Epithelial cell of proximal tubule (primary cell): ENCODE data around the gene CCT5. TPM values are rescaled to one million over a fixed set of nuclear protein-coding genes. Genes with fewer than 3 reads are reported as not detected.
"Not testable (repeated sequence)": the region's sequence is repeated elsewhere in the genome, so short reads cannot be mapped to it uniquely, and the experiment has no call there.

Experiments
- DNase-seq: peaks from one replicate; pipeline ENCODE4 v3.0.0-alpha.2; 2011; ENCODE audit warnings: low read depth
- H3K4me3 ChIP-seq: 2 replicates; pipeline ENCODE4 v1.5.1; 2011; ENCODE audit warnings: low read depth, mild to moderate bottlenecking, low read length
- CTCF ChIP-seq: conservative IDR thresholded peaks from 2 replicates; pipeline ENCODE4 v1.5.1; 2012; ENCODE audit warnings: low read depth, mild to moderate bottlenecking, low read length
- total RNA-seq: library from RNA; depleted of rRNA; stranded (reverse); fragments of >200 nt; gene quantifications from 2 replicates; pipeline ENCODE4 v1.2.3, GENCODE V29; 2015

CCT5 gene
- total RNA-seq, 1 donor from 2014 or later = 610 TPM

GRCh38 chr5:10307206-10308148 is 57.4 kb downstream of the CCT5 start, which contains the start of gene CMBL:
Gene CMBL, minus strand, starts transcription at chr5:10307902. Its CDS starts 17,140 bp downstream, at chr5:10290762.
- DNase-seq = no peak
- peak within 1 kb of the TSS; percentile 78 for H3K4me3 ChIP-seq

GRCh38 chr5:10308844-10309243 is 58.8 kb downstream of the CCT5 start:
- no peak for DNase-seq
- no peak for TF ChIP-seq CTCF
- H3K4me3 ChIP-seq = no peak overlapping the region

More at GRCh38 chr5:10307206-10308148, 57.4 kb downstream of the CCT5 start, which contains the start of gene CMBL:
- TF ChIP-seq CTCF = no peak

- TF ChIP-seq CTCF = no peak
- DNase-seq = no peak
- H3K4me3 ChIP-seq = no peak overlapping the region
Measured at GRCh38 chr5:10310066-10310779, 60.1 kb downstream of the CCT5 start.

- not testable (repeated sequence) for DNase-seq, H3K4me3 ChIP-seq
Measured at GRCh38 chr5:10310835-10311570, 60.9 kb downstream of the CCT5 start.

GRCh38 chr5:10311595-10312425 is 61.7 kb downstream of the CCT5 start:
- no peak for DNase-seq
- TF ChIP-seq CTCF = no peak
- no peak overlapping the region for H3K4me3 ChIP-seq

- H3K4me3 ChIP-seq = no peak overlapping the region
- DNase-seq = no peak
- no peak for TF ChIP-seq CTCF
Measured at GRCh38 chr5:10315201-10315600, 65.1 kb downstream of the CCT5 start.

Other genes with a start within 250 kb of the CCT5 start
- 20.9 and 22.9 TPM in 2 replicates for gene ATPSCKMT, start 392 bp upstream of the CCT5 start, total RNA-seq
- 2.2 and 3.0 TPM in 2 replicates for gene CMBL, start 57.6 kb downstream of the CCT5 start, total RNA-seq
- 13.7 and 27.0 TPM in 2 replicates for gene MARCHF6, start 103.4 kb downstream of the CCT5 start, total RNA-seq
- gene ROPN1L, start 191.6 kb downstream of the CCT5 start, total RNA-seq = 1.1 TPM in 1 of 2 replicates, not detected in the other